MM.1S (cell line): Measurements from ENCODE around the gene HOXA2.

ENCODE experiments used
- CTCF ChIP-seq: fragments of 300-600 bp; sonication (generic); IDR thresholded peaks from 2 replicates; pipeline ENCODE4 v1.5.1; 2016; ENCODE audit warnings: antibody characterized with exemption, low read length, mixed read lengths
- EZH2 ChIP-seq: fragments of 300-600 bp; sonication (generic); optimal IDR thresholded peaks from 2 replicates; pipeline ENCODE3; 2017; ENCODE audit warnings: low read depth, mild to moderate bottlenecking, antibody characterized with exemption, low read length, mixed read lengths
- EZH2phosphoT487 ChIP-seq: fragments of 300-600 bp; sonication (generic); IDR thresholded peaks from 2 replicates; pipeline ENCODE4 v1.6.1; 2018; ENCODE audit warnings: antibody characterized with exemption, low read length

- no peak for TF ChIP-seq CTCF
- TF ChIP-seq EZH2 = no peak
- no peak for TF ChIP-seq EZH2phosphoT487
These were observed 31.1 kb upstream of the HOXA2 start for GRCh38 chr7:27133409-27134231.
